Transverse colon (tissue), 4 donors: ENCODE data around the gene NRARP. TPM values are rescaled to one million over a fixed set of nuclear protein-coding genes. Genes with fewer than 3 reads are reported as not detected.

Experiments
- DNase-seq: peaks from one replicate; pipeline ENCODE4 v3.0.0-alpha.2; 2019
- H3K27ac ChIP-seq, 4 donors: fragments of 200-600 bp; sonication (generic); 2 replicates each; pipeline ENCODE4 v1.5.1; 2016 to 2018; ENCODE audit warnings: inconsistent platforms in 4 of 4
- H3K27me3 ChIP-seq: fragments of 200-600 bp; sonication (generic); 2 replicates; pipeline ENCODE4 v1.5.1; 2017; ENCODE audit warnings: inconsistent platforms
- H3K36me3 ChIP-seq, 4 donors: fragments of 200-600 bp; sonication (generic); 2 replicates each; pipeline ENCODE4 v1.5.1; 2017 to 2019; ENCODE audit warnings: inconsistent platforms in 4 of 4
- H3K4me1 ChIP-seq, 4 donors: fragments of 200-600 bp; sonication (generic); 2 replicates each; pipeline ENCODE4 v1.5.1; 2017 to 2020; ENCODE audit warnings: inconsistent platforms in 4 of 4
- H3K4me3 ChIP-seq, 4 donors: fragments of 200-600 bp; sonication (generic); 1 replicate in 1 of 4; 2 replicates in 3 of 4; pipeline versions ENCODE4 v1.5.1 to v1.6.1; 2017 to 2019; ENCODE audit warnings: inconsistent platforms in 4 of 4
- H3K9me3 ChIP-seq, 2 donors: fragments of 200-600 bp; sonication (generic); 2 replicates each; pipeline ENCODE4 v1.5.1; 2017 to 2019; ENCODE audit warnings: inconsistent platforms in 2 of 2
- EP300 ChIP-seq: sonication (generic); formaldehyde crosslinking; IDR thresholded peaks from one replicate; pipeline ENCODE4 v1.6.1; 2017; ENCODE audit warnings: antibody characterized with exemption, low read depth
- POLR2A ChIP-seq: fragments of 450-650 bp; IDR thresholded peaks from one replicate; pipeline ENCODE4 v1.6.1; 2016; ENCODE audit warnings: antibody characterized with exemption, mild to moderate bottlenecking, moderate library complexity
- POLR2AphosphoS5 ChIP-seq, 3 donors: sonication (generic); formaldehyde crosslinking; IDR thresholded peaks; one replicate each; pipeline ENCODE4 v1.6.1; 2016; ENCODE audit warnings: antibody characterized with exemption in 3 of 3
- WGBS, 2 donors: methylation state at CpG; one replicate each; pipeline ENCODE4 v1.1.5; 2018; ENCODE audit warnings: low coverage in 1 of 2; 5-methylcytosine and 5-hydroxymethylcytosine counted together
- in situ Hi-C, 4 donors: fragments of 200-750 bp; cut with MboI; loops; one replicate each; pipeline versions ENCODE4 v1.15.0 to v1.15.1; 2017; ENCODE audit warnings: low sequenced_read_pairs in 3 of 4, low pct_ligation_motif_present in 1 of 4, low pct_unique_long_range_greater_than_20kb in 1 of 4
- intact Hi-C: fragments of 100-400 bp; cut with DNase I; formaldehyde crosslinking; loops from one replicate; pipeline ENCODE4 v1.15.1; 2023; ENCODE audit warnings: low total_unique reads
- total RNA-seq, 4 donors: library from RNA; depleted of rRNA; stranded (reverse); fragments of >200 nt; gene quantifications; one replicate each; pipeline ENCODE4 v1.1.0, GENCODE V29; 2016
- TF ChIP-seq, protein P1 (sequence below), 5 experiments: fragments of 200-600 bp in 3 of 5; fragments of 450-650 bp in 2 of 5; sonication (generic) in 3 of 5; IDR thresholded peaks; 1 replicate in 2 of 5; 2 replicates in 3 of 5; pipeline ENCODE4 v1.5.1; 2016 to 2017; ENCODE audit warnings: antibody characterized with exemption in 5 of 5, inconsistent platforms in 3 of 5, mild to moderate bottlenecking in 2 of 5, moderate library complexity in 1 of 5

Gene NRARP
- total RNA-seq, 4 donors from 2014 or later, result 92.0 to 343 (median 134) TPM

- H3K27me3 ChIP-seq, result peaks cover 32% of the 10 kb centered on the region
- peaks cover 30 to 80% (median 71%) of the 10 kb centered on the region in 4 donors for H3K4me1 ChIP-seq
Measured at GRCh38 chr9:137303151-137303892, 1.3 kb upstream of the NRARP start.

DNA sequence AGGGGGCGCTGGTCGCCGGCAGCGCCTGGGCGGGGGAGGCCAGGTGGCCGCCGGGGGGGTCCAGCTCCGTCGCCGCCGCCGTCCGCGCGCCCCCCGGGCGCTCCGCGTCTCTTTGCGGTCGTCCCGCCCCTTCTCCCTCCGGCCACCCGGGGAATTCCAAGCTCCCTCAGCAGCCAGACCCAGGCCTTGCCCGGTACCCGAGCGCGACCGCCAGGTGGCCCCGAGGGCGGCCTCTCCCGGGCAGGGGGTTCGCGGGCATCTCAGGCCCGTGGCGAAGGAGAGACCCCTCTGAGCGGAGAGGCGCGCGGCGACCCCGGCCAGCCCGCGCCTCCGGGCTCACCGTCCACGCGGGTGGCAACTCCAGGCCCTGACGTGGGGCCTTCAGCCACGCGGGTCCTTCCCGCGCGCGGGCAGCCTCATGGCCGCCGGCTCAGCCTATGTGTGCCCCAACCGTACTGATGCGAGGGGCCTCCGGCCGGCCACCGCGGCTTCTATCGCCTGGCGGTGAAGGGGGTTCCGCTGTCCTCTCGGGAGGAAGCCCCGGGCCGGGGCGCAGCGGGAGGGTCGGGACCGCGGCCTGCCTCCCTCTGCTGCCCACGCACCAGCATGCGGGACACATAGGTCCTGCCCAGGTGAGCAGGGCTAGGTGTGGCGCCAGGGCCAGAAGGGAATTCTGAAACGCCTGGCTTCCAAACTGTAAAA, 529 bp upstream of the NRARP start:
- no peak for DNase-seq
- H3K27ac ChIP-seq, result peak overlapping the region; percentile 86 to 98 (median 96)
- 4% methylated on average over 49 of the region's 78 CpGs; no CpG with 5 or more reads in 1 of the 2 donors for WGBS, 2 donors
- no peak for TF ChIP-seq POLR2A
- TF ChIP-seq, protein P1, sequence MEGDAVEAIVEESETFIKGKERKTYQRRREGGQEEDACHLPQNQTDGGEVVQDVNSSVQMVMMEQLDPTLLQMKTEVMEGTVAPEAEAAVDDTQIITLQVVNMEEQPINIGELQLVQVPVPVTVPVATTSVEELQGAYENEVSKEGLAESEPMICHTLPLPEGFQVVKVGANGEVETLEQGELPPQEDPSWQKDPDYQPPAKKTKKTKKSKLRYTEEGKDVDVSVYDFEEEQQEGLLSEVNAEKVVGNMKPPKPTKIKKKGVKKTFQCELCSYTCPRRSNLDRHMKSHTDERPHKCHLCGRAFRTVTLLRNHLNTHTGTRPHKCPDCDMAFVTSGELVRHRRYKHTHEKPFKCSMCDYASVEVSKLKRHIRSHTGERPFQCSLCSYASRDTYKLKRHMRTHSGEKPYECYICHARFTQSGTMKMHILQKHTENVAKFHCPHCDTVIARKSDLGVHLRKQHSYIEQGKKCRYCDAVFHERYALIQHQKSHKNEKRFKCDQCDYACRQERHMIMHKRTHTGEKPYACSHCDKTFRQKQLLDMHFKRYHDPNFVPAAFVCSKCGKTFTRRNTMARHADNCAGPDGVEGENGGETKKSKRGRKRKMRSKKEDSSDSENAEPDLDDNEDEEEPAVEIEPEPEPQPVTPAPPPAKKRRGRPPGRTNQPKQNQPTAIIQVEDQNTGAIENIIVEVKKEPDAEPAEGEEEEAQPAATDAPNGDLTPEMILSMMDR (IDR thresholded peaks at IDR 0.05), result peak; percentile 30 to 84 (median 48)
- no peaks in the 10 kb centered on the region for H3K9me3 ChIP-seq
- in situ Hi-C loops, result no loop called here
- H3K27me3 ChIP-seq, result peaks cover 37% of the 10 kb centered on the region
- peaks cover 30 to 79% (median 70%) of the 10 kb centered on the region in 4 donors for H3K4me1 ChIP-seq
- peak overlapping the region; percentile 4 to 58 (median 48) for H3K4me3 ChIP-seq
- H3K36me3 ChIP-seq, result no peaks in the 10 kb centered on the region
- intact Hi-C loops, result no loop called here

More at GRCh38 chr9:137303151-137303892, 1.3 kb upstream of the NRARP start:
- TF ChIP-seq, protein P1 (IDR thresholded peaks at IDR 0.05), result no peak
- TF ChIP-seq POLR2AphosphoS5 (IDR thresholded peaks at IDR 0.05) (peak; percentile 52 to 83 (median 77)), POLR2A (peak; percentile 83)
- WGBS, 2 donors, result 46% methylated on average over 22 of the region's 23 CpGs; no CpG with 5 or more reads in 1 of the 2 donors
- intact Hi-C loops (no loop called here), in situ Hi-C loops (no loop called here)
- no peaks in the 10 kb centered on the region for H3K9me3 ChIP-seq
- peak; percentile 77 for DNase-seq
- H3K36me3 ChIP-seq, result no peaks in the 10 kb centered on the region
- peak overlapping the region in 2 of 4 donors; percentile 53 to 58 for H3K4me3 ChIP-seq
- peak overlapping the region; percentile 86 to 98 (median 96) for H3K27ac ChIP-seq

DNA sequence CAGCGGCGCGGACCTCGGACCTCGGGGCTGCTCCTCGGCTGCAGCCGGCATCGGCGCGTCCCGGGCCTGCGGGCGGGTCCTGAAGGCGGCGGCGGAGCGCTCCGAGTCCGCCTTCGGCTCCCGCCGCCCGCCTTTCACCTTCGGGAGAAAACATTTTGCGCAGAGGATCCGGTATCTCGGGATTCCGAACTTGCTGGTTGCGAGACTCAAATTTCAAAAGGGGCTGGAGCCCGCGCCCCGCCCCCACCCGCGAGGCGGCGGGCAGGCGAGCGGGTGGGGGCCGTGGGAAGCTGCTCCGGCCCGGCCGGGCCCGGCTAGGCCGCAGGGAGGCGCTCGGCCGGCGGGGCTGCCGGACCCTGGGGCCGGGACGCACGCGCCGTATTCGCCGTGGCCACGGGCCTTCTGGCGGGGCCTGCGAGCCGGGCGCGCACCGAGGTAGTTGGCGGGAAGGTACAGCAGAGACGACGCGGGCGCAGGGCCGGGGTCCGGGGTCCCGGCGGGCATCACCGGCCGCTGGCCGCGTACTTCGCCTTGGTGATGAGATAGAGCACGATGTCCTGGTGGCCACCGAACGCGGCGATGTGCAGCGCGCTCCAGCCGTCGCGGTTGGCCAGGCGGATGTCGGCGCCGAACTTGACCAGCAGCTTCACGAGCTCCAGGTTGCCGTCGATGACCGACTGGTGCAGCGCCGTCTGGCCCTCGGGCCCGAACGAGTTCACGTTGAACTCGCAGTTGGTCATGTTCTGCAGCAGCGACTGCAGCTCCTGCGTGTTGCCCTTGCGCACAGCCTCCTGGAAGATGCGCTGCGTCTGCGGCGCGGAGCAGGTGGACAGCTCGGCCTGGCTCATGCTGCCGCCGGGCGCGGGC, 757 bp downstream of the NRARP start:
- peaks cover 24 to 77% (median 67%) of the 10 kb centered on the region in 4 donors for H3K4me1 ChIP-seq
- peak overlapping the region; percentile 43 to 69 (median 61) for H3K4me3 ChIP-seq
- H3K27me3 ChIP-seq, result peaks cover 47% of the 10 kb centered on the region
- TF ChIP-seq POLR2AphosphoS5 (IDR thresholded peaks at IDR 0.05) (peak; percentile 33 to 86 (median 50)), POLR2A (no peak)
- DNase-seq, result peak; percentile 26
- no peaks in the 10 kb centered on the region for H3K9me3 ChIP-seq
- in situ Hi-C loops (no loop called here), intact Hi-C loops (no loop called here)
- WGBS, 2 donors, result 0% methylated on average over 7 of the region's 115 CpGs; no CpG with 5 or more reads in 1 of the 2 donors
- H3K36me3 ChIP-seq, result no peaks in the 10 kb centered on the region
- H3K27ac ChIP-seq, result peak overlapping the region; percentile 86 to 91 (median 88)

GRCh38 chr9:137300567-137301080, 1.4 kb downstream of the NRARP start:
- H3K27me3 ChIP-seq, result peaks cover 53% of the 10 kb centered on the region
- WGBS, 2 donors, result 1 to 3% methylated on average over 11 to 25 of the region's 25 CpGs
- in situ Hi-C loops, result no loop called here
- intact Hi-C loops, result no loop called here
- H3K9me3 ChIP-seq, result no peaks in the 10 kb centered on the region
- no peaks in the 10 kb centered on the region for H3K36me3 ChIP-seq
- peak overlapping the region; percentile 30 to 69 (median 61) for H3K4me3 ChIP-seq
- DNase-seq, result peak; percentile 51
- H3K4me1 ChIP-seq, result peaks cover 18 to 76% (median 65%) of the 10 kb centered on the region in 4 donors
- peak overlapping the region; percentile 86 to 91 (median 88) for H3K27ac ChIP-seq
- TF ChIP-seq POLR2A (peak; percentile 58), POLR2AphosphoS5 (IDR thresholded peaks at IDR 0.05) (peak; percentile 22 to 56 (median 48)), EP300 (no peak)
- TF ChIP-seq, protein P1 (IDR thresholded peaks at IDR 0.05), result no peak
